ENCODE results near the gene ZNF625. TPM values are rescaled to one million over a fixed set of nuclear protein-coding genes. Genes with fewer than 3 reads are reported as not detected.
"Not testable (repeated sequence)": the region's sequence is repeated elsewhere in the genome, so short reads cannot be mapped to it uniquely, and the experiment has no call there.

The ZNF625 gene
- polyA plus RNA-seq, 1 donor = 20.1 TPM

DNA sequence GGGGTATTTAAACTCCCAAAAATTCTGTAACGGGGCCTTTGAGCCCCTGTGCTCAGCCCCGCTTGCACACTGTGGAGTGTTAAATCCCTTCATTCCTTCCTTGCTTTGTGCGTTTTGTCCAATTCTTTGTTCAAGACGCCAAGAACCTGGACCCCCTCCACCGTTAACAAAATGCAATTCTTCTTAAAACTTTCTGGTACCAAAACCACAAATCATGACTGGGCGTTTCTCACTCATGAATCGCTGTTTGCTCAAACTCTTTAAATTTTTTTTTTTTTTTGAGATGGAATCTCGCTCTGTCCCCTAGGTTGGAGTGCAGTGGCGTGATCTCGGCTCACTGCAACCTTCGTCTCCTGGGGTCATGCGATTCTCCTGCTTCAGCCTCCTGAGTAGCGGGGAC is 17.3 kb downstream of the ZNF625 start:
- no peak for DNase-seq

DNA sequence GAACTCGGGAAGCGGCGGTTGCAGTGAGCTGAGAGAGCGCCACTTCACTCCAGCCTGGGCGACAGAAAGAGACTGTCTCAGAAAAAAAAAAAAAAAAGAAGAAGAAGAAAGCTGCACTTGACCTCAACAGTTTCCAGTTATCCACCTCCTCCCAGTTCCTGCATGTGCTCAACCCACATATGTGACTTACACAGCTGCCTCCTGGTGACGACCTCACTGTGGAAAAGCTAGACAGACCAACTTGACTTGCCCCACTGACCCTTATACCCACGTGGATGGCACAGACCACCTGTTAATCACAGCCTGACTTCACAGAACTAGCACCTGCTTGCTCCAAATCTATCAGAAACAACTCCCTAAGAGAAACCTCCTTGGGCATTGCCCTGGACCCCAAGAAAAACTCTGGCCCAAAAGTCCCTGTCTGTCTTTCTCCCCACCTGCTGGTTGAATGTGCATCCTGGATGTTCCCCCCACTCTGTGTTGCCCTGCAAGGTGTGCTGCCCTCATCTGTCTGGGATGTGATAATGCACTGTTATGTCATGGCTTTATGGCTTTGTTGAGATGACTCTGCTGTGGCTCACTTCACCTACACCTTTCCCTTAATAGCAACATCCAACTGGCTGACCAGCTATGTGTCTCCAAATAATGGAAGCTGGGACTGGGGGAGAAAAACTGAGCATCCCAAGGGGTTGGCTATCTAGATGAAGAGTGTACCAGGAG is 19.2 kb downstream of the ZNF625 start:
- no peak for DNase-seq

DNA sequence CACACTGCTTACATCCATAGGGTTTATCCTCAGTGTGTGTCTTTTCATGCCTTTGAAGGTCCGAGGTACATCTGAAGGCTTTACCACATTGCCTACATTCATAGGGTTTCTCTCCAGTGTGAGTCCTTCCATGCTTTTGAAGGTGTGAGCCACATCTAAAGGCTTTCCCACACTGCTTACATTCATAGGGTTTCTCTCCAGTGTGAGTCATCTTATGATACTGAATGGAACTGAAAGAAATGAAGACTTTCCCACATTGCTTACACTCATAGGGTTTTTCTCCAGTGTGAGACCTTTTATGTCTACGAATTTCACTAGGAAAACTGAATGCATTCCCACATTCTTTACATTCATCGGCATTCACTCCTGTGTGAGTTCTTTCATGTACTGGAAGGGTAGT is 23.5 kb downstream of the ZNF625 start:
- DNase-seq = no peak

DNA sequence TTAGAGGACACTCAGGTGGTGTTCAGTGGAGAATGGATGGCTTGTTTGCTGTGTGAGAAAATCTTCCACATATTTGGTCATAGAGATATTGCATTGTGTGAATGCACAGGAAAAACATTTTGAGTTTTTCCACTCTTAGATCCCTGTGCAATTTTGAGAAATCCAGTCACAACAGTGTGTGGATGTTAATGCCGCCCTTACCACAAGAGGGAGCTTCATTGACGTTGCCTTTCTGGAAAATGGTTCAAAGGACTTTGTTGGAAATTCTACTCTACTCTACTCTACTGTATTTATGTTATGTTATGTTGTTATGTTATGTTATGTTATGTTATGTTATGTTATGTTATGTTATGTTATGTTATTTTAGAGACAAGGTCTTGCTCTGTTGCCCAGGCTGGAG is 29.8 kb downstream of the ZNF625 start:
- no peak for DNase-seq

DNA sequence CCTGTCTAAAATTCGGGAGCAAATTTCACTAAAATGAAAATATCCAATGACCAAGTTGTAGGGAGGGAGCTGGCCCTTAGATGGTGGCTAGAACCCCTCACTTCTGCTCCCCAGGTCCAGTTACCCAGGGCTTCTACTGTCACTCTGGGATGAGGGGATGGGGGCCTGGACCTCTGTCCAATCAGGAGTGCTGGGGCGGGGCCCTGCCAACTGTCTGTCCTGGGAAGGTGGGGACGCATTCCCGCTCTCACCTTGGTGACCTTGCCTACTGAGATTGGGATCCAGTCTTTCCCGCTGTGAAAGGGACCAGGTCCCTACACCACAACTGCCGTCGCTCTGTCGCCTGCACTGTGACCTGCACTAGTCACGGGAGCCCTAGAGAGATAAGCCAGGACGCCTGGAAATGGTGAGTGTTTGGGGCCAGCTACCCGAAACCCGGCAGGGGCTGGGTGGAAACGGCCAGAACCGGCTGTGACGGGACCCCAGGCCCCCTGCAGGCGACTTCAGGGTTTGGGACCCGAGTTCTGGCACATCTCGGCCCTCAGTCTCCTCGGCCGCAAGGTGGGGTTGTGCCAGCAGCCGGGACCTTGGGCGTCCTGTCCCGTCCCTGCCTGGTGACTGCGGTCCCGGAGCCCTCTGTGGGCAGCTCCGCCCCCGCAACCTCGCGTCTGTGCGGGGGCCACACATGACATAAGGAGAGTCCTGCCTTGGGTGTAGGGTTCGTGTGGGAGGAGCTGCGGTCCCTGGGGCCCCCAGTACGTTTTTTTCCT is 39.1 kb downstream of the ZNF625 start:
- DNase-seq = no peak

DNA sequence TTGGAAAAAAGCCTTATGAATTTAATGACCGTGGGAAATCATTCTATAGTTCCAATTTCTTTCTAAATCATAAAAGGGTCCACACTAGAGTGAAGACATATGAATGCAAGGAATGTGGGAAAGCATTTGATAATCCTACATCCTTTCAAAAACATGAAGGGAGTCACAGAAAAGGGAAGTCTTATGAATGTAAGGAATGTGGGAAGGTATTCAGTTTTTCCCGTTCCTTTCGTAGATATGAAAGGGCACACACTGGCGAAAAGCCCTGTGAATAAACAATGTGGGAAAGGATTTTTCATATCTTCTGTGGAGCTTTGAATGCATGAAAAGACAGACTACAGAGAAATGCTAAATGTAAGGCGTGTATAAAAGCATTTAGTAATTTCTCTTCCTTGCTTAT is 43.4 kb downstream of the ZNF625 start:
- DNase-seq = no peak

DNA sequence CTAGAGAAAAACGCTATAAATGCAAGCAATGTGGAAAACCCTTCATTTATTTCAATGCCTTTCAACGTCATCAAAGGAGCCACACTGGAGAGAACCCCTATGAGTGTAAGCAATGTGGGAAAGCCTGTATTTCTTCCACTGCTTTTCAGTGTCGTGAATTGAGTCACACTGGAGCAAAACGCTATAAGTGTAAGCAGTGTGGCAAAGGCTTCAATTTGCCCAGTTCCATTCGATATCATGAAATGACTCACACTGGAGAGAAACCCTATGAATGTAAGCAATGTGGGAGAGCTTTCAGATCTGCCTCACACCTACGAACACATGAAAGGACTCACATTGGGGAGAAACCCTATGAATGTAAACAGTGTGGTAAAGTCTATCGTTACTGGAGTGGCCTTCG is 43.8 kb downstream of the ZNF625 start:
- no peak for DNase-seq

DNA sequence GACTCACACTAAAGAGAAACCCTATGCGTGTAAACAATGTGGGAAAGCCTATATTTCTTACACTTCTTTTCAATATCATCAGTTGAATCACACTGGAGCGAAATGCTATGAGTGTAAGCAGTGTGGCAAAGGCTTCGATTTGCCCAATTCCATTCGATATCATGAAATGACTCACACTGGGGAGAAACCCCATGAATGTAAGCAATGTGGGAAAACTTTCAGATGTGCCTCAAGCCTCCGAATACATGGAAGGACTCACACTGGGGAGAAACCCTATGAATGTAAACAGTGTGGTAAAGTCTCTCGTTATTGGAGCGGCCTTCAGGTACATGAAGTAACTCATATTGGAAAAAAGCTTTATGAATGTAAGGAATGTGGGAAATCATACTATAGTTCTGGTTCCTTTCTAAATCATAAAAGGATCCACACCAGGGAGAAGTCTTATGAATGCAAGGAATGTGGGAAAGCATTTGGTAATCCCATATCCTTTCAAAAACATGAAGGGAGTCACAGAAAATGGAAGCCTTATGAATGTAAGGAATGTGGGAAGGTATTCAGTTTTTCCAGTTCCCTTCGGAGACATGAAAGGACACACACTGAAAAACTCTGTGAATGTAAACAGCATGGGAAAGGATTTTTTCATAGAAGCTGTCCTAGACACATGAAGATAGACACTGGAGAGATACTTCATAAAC is 44.4 kb downstream of the ZNF625 start:
- no peak for DNase-seq

DNA sequence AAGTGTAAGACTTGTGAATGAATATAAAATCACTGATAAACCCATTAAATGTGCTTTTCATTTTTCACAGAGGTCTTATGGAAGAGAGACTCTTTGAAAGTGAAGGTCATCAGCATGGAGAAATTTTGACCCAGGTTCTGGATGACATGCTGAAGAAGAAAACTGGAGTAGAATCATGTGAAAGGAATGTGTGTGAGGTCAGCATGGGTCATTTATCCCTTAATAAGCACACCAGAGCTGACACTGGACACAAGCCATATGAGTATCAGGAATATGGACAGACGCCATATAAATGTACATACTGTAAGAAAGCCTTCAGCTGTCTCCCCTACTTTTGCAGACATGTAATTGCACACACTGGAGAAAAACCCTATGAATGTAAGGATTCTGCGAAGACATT is 45.4 kb downstream of the ZNF625 start:
- no peak for DNase-seq

DNA sequence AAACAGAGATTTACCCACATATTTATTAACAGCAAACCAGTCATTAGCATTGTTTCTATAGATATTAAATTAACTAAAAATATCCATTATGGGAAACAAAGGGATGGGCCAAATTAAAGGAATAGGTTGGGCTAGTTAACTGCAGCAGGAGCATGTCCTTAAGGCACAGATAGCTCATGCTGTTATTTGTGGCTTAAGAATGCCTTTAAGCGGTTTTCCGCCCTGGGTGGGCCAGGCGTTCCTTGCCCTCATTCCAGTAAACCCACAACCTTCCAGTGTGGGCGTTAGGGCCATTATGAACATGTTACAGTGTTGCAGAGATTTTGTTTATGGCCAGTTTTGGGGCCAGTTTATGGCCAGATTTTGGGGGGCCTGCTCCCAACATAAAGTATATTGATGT is 52.6 kb downstream of the ZNF625 start:
- not testable (repeated sequence) for DNase-seq

DNA sequence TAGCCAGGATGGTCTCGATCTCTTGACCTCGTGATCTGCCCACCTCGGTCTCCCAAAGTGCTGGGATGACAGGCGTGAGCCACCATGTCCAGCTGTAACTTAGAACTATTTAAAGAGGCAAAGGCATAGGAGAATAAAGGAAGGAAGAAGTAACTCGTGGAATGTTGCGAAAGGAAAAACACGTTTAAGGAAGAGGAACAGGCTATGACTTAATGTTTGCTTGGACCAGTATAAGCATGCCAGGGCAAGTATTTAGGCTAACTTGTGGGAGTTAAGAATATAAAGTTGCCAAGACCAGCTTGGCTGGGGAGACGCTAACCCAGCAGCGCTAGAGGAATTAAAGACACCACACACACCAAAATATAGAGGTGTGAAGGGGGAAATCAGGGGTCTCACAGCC is 58.5 kb downstream of the ZNF625 start:
- no peak for DNase-seq

DNA sequence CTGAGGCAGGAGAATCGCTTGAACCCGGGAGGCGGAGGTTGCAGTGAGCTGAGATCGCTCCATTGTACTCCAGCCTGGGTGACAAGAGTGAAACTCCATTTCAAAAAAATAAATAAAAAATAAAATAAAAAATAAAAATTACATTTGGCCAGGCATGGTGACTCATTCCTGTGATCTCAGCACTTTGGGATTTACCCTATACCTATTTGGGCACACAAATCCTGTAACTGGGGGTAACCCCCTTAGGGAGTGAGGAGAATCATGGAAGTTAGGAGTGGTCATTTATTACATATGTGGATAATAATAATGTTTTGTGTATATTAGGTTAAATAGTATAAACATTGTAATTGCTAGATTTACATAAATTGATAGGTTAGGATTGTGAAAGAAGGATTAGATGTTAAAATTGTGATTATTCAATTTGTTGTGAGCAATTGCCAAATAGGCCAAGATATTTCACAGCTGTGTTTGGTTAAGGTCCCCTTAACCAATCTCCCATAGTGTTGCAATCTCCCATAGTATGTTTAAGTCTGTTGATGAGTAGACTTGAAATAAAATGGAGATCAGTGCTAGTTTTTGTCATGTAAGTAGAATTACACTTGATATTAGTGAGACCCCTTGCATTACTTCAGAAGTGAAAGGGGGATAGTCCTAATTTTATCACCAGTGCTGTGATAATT is 61.3 kb downstream of the ZNF625 start:
- DNase-seq = no peak

Other genes with a start within 250 kb of the ZNF625 start
- 29.6 TPM for gene ZNF700, start 231.6 kb downstream of the ZNF625 start, polyA plus RNA-seq (ENCODE audit: insufficient read length)
- 13.4 TPM for gene ZNF763, start 191.7 kb downstream of the ZNF625 start, polyA plus RNA-seq (ENCODE audit: insufficient read length)
- gene ZNF433, start 121.1 kb downstream of the ZNF625 start, polyA plus RNA-seq (ENCODE audit: insufficient read length) = 23.1 TPM
- gene ZNF878, start 103.8 kb downstream of the ZNF625 start, polyA plus RNA-seq (ENCODE audit: insufficient read length) = 2.8 TPM
- gene ZNF844, start 92.0 kb downstream of the ZNF625 start, polyA plus RNA-seq (ENCODE audit: insufficient read length) = 34.0 TPM
- 8.4 TPM for gene ZNF20, start 16.4 kb downstream of the ZNF625 start, polyA plus RNA-seq (ENCODE audit: insufficient read length)
- gene ZNF136, start 6.4 kb upstream of the ZNF625 start, polyA plus RNA-seq (ENCODE audit: insufficient read length) = 22.2 TPM
- 58.6 TPM for gene ZNF44, start 138.1 kb upstream of the ZNF625 start, polyA plus RNA-seq (ENCODE audit: insufficient read length)
- gene ZNF563, start 176.9 kb upstream of the ZNF625 start, polyA plus RNA-seq (ENCODE audit: insufficient read length) = 3.9 TPM
- 6.9 TPM for gene ZNF442, start 208.9 kb upstream of the ZNF625 start, polyA plus RNA-seq (ENCODE audit: insufficient read length)
- 9.3 TPM for gene ZNF799, start 244.5 kb upstream of the ZNF625 start, polyA plus RNA-seq (ENCODE audit: insufficient read length)

Data from left kidney (tissue), 2 donors.